K562 (cell line): ENCODE results near the gene SNAI1. TPM values are rescaled to one million over a fixed set of nuclear protein-coding genes. Genes with fewer than 3 reads are reported as not detected.
A peak's percentile ranks its signal among the peaks of the same experiment; 100 is the strongest.

Source experiments
- BCL6 ChIP-seq: fragments of 250-450 bp; sonication (Bioruptor Pico); IDR thresholded peaks from 2 replicates; pipeline ENCODE4 v1.4.0; 2020
- CREM ChIP-seq: IDR thresholded peaks from 2 replicates; pipeline ENCODE4 v1.6.1; 2014; ENCODE audit warnings: antibody characterized with exemption, low read depth
- EHMT2 ChIP-seq: fragments of 450-650 bp; IDR thresholded peaks from 2 replicates; pipeline ENCODE4 v1.6.1; 2018; ENCODE audit warnings: antibody characterized with exemption
- HDAC2 ChIP-seq: fragments of 450-650 bp; IDR thresholded peaks from 2 replicates; pipeline ENCODE4 v1.6.1; 2016; ENCODE audit warnings: mild to moderate bottlenecking
- MAFG ChIP-seq: fragments of 450-650 bp; conservative IDR thresholded peaks from 2 replicates; pipeline ENCODE4 v1.6.1; 2016; ENCODE audit warnings: missing genetic modification characterization, missing compliant biosample characterization
- NBN ChIP-seq: fragments of 450-650 bp; IDR thresholded peaks from 2 replicates; pipeline ENCODE4 v1.6.1; 2016; ENCODE audit warnings: low read depth, mild to moderate bottlenecking
- RBBP5 ChIP-seq: fragments of 200-600 bp; sonication (generic); IDR thresholded peaks from 2 replicates; pipeline ENCODE4 v1.6.1; 2012; ENCODE audit warnings: borderline replicate concordance, mild to moderate bottlenecking, low read length, control low read depth, inconsistent platforms; ENCODE audit not compliant: insufficient read depth, poor library complexity, severe bottlenecking
- RCOR1 ChIP-seq, 2 experiments: IDR thresholded peaks; 2 replicates each; pipeline ENCODE4 v1.6.1; 2012; ENCODE audit warnings: low read depth in 2 of 2, low read length in 2 of 2, borderline replicate concordance in 1 of 2, improper control_type of control experiment in 1 of 2
- REST ChIP-seq, 2 experiments: fragments of 450-650 bp; formaldehyde crosslinking in 1 of 2; IDR thresholded peaks; 2 replicates each; pipeline versions ENCODE4 v1.4.0 to v1.6.1; 2014 to 2020; ENCODE audit warnings: mild to moderate bottlenecking in 2 of 2, borderline replicate concordance in 1 of 2, low read depth in 1 of 2
- SAP30 ChIP-seq: fragments of 200-600 bp; sonication (generic); IDR thresholded peaks from 2 replicates; pipeline ENCODE4 v1.6.1; 2012; ENCODE audit warnings: borderline replicate concordance, low read depth, mild to moderate bottlenecking, moderate library complexity, low read length, control low read depth, inconsistent platforms; ENCODE audit not compliant: insufficient read depth, poor library complexity, severe bottlenecking
- THRAP3 ChIP-seq: fragments of 450-650 bp; IDR thresholded peaks from 2 replicates; pipeline ENCODE4 v1.6.1; 2016; ENCODE audit warnings: mild to moderate bottlenecking, inconsistent platforms, borderline replicate concordance
- ZBTB2 ChIP-seq: fragments of 450-650 bp; IDR thresholded peaks from 2 replicates; pipeline ENCODE4 v1.6.1; 2016; ENCODE audit warnings: antibody characterized with exemption
- ZBTB7A ChIP-seq: IDR thresholded peaks from 2 replicates; pipeline ENCODE4 v1.6.1; 2011; ENCODE audit warnings: low read depth, mild to moderate bottlenecking, low read length, moderate library complexity, borderline replicate concordance; ENCODE audit not compliant: control insufficient read depth
- ZNF639 ChIP-seq, 2 experiments: fragments of 200-800 bp in 1 of 2; sonication (Bioruptor generic) in 1 of 2; sonication (generic) in 1 of 2; formaldehyde crosslinking in 1 of 2; IDR thresholded peaks in 1 of 2; conservative IDR thresholded peaks in 1 of 2; 2 replicates each; pipeline versions ENCODE4 v1.5.0 to v1.6.1; 2016 to 2020; ENCODE audit warnings: missing compliant biosample characterization in 1 of 2, missing genetic modification characterization in 1 of 2, missing genetic modification reagents in 1 of 2
- polyA plus RNA-seq, 8 experiments: library from polyadenylated mRNA; depleted of rRNA in 4 of 8; stranded (reverse) in 5 of 8; unstranded in 3 of 8; fragments of >200 nt; fragmentation: Nextera tagmentation in 2 of 8; fragmentation: Illumina TruSeq in 1 of 8; extraction: Ambion mirVana in 2 of 8; extraction: Trizol in 1 of 8; gene quantifications; 2 replicates each; pipeline versions ENCODE4 v1.2.1 to v1.2.3, GENCODE V29; 2011 to 2014; ENCODE audit warnings: inconsistent platforms in 1 of 8, missing spikeins in 1 of 8
- total RNA-seq, 7 experiments: library from RNA; depleted of rRNA in 6 of 7; stranded (reverse); fragments of >200 nt in 6 of 7; fragmentation: Illumina TruSeq in 2 of 7; extraction: Trizol in 2 of 7; gene quantifications; 2 replicates each; pipeline versions ENCODE4 v1.2.1 to v1.2.3, GENCODE V29; 2011 to 2021; ENCODE audit warnings: low replicate concordance in 1 of 7

SNAI1 gene
- total and polyA plus RNA-seq, 9 of the 15 experiments (the other 6 are each of a cell fraction or from before 2014, with no cell fraction given): 0.32 to 11.6 (median 2.0) TPM

- no peak for TF ChIP-seq THRAP3
- TF ChIP-seq BCL6 (CRISPR knock-in tag): no peak
- peak; percentile 37; the same call in 1 of the 2 replicates for TF ChIP-seq ZBTB2
- peak in 1 of 2 experiments; percentile 77; a peak in 2 of 4 replicates for TF ChIP-seq RCOR1 (IDR thresholded peaks at IDR 0.05; ENCODE audit: borderline replicate concordance in 1 of 2, low read depth in 2 of 2, low read length in 2 of 2)
- TF ChIP-seq RBBP5: peak; percentile 39
- TF ChIP-seq ZNF639 (CRISPR knock-in tag; conservative IDR thresholded peaks at IDR 0.05 in 1 of 2, IDR thresholded peaks at IDR 0.05 in 1 of 2): 0 out of 4 replicates have a peak, but pooled peaks of 1 of the 2 experiments have one; percentile 48
- TF ChIP-seq CREM: 0 out of 2 replicates have a peak, but pooled peaks have one; percentile 12
- TF ChIP-seq HDAC2: peak; percentile 64
- TF ChIP-seq SAP30: no peak
- peak; percentile 96 for TF ChIP-seq MAFG
- TF ChIP-seq REST (IDR thresholded peaks at IDR 0.05; ENCODE audit: borderline replicate concordance): peak; percentile 41
- TF ChIP-seq REST (CRISPR knock-in tag; IDR thresholded peaks at IDR 0.05; ENCODE audit: low read depth): no peak
- TF ChIP-seq ZBTB7A: peak; percentile 73; the same call in 1 of the 2 replicates
- peak; percentile 61; the same call in 1 of the 2 replicates for TF ChIP-seq NBN
- TF ChIP-seq EHMT2: peak; percentile 58; the same call in 1 of the 2 replicates
Observed at GRCh38 chr20:50029697-50030461, 47.1 kb downstream of the SNAI1 start (continued).
